GM12801 (cell line): ENCODE data around the gene SPAG17.

Experiments used
- CTCF ChIP-seq: IDR thresholded peaks from one replicate; pipeline ENCODE4 v1.5.1; 2011; ENCODE audit warnings: control low read depth; ENCODE audit not compliant: insufficient read length; ENCODE audit errors: extremely low read depth

SPAG17 gene

GRCh38 chr1:118137900-118138299 is 47.1 kb downstream of the SPAG17 start:
- TF ChIP-seq CTCF, result no peak

- no peak for TF ChIP-seq CTCF
Observed at GRCh38 chr1:118136187-118136941, 48.7 kb downstream of the SPAG17 start.

DNA sequence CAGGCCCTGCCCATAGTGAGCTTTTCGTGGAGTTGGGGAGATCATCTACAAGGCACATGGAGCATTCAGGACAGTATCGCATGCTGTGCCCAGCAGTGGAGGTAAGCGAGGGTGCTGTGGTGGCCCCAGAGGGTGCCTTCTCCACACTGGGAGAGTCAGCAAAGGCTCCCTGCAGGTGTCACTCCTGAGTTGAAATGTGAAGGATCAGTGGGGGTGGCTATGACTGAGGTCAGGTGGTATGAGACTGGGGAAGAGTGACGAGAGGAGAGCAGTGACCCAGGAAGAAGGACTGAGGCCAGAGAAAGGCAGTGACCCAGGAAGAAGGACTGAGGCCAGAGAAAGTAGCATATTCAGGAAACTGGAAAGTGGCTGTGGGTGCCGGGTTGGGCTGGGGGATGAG is 53.0 kb downstream of the SPAG17 start:
- TF ChIP-seq CTCF, result no peak

- TF ChIP-seq CTCF, result no peak
Observed at GRCh38 chr1:118128761-118129160, 56.3 kb downstream of the SPAG17 start.

- TF ChIP-seq CTCF, result no peak
Observed at GRCh38 chr1:118124064-118124463, 61.0 kb downstream of the SPAG17 start.

- no peak for TF ChIP-seq CTCF
Observed at GRCh38 chr1:118123116-118123839, 61.8 kb downstream of the SPAG17 start.

GRCh38 chr1:118122234-118123004 is 62.6 kb downstream of the SPAG17 start:
- TF ChIP-seq CTCF, result no peak
